ENCODE measurements around the gene PIEZO2.

DNA sequence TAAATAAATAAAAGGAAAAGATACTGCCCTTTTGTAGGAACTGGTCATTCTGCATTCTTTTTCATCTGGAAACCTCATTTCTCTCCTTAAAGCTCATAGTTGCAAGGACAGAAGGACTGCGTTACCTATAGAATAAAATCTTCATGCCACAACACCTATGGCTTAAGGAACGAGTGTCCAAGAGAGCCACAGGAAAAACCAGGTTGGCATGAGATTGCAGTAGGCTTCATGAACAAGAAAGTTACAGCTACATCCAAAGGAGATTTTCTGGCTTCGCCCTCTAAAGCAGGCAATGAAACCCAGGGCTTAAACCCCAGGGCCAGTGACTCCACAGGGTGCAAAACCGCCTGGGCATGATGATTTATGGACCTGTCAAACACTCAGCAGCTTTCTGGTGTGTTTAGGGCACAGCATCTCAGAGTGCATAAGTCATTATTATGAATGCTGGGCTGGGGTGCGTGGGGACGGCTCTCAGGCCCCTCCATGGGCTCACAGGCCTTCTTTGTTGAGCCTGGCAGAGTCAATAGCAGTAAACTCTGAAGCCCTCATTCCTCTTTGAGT, 30.7 kb upstream of the PIEZO2 start:
- TF ChIP-seq, protein P1, sequence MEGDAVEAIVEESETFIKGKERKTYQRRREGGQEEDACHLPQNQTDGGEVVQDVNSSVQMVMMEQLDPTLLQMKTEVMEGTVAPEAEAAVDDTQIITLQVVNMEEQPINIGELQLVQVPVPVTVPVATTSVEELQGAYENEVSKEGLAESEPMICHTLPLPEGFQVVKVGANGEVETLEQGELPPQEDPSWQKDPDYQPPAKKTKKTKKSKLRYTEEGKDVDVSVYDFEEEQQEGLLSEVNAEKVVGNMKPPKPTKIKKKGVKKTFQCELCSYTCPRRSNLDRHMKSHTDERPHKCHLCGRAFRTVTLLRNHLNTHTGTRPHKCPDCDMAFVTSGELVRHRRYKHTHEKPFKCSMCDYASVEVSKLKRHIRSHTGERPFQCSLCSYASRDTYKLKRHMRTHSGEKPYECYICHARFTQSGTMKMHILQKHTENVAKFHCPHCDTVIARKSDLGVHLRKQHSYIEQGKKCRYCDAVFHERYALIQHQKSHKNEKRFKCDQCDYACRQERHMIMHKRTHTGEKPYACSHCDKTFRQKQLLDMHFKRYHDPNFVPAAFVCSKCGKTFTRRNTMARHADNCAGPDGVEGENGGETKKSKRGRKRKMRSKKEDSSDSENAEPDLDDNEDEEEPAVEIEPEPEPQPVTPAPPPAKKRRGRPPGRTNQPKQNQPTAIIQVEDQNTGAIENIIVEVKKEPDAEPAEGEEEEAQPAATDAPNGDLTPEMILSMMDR (conservative IDR thresholded peaks at IDR 0.05), result no peak
- TF ChIP-seq ZFX (IDR thresholded peaks at IDR 0.05), result no peak

Measured in C4-2B (cell line).